Gastrocnemius medialis (tissue), 4 donors: Measurements from ENCODE around the gene SEC24B. TPM values are rescaled to one million over a fixed set of nuclear protein-coding genes. Genes with fewer than 3 reads are reported as not detected.
"Not testable (repeated sequence)": the region's sequence is repeated elsewhere in the genome, so short reads cannot be mapped to it uniquely, and the experiment has no call there.

ENCODE experiments used
- ATAC-seq, 2 donors: fragments of 150-250 bp; one replicate each; pipeline ENCODE4 v1.9.1; 2016
- DNase-seq, 2 donors: peaks; one replicate each; pipeline ENCODE4 v3.0.0-alpha.2; 2019
- H3K27ac ChIP-seq, 4 donors: fragments of 200-600 bp; sonication (generic); 1 replicate in 1 of 4; 2 replicates in 3 of 4; pipeline ENCODE4 v1.5.1; 2016 to 2018; ENCODE audit warnings: mild to moderate bottlenecking in 2 of 4, moderate library complexity in 1 of 4
- H3K27me3 ChIP-seq, 3 donors: fragments of 200-600 bp; sonication (generic) in 2 of 3; 1 replicate in 1 of 3; 2 replicates in 2 of 3; pipeline versions ENCODE4 v1.5.1 to v1.6.0; 2016 to 2019; ENCODE audit warnings: mild to moderate bottlenecking in 1 of 3, moderate library complexity in 1 of 3
- H3K36me3 ChIP-seq, 2 donors: fragments of 200-600 bp; sonication (generic) in 1 of 2; one replicate each; pipeline ENCODE4 v1.5.1; 2017 to 2018
- H3K4me1 ChIP-seq, 2 donors: fragments of 200-600 bp; sonication (generic) in 1 of 2; one replicate each; pipeline ENCODE4 v1.5.1; 2016 to 2017; ENCODE audit warnings: mild to moderate bottlenecking in 2 of 2
- H3K4me3 ChIP-seq, 4 donors: fragments of 200-600 bp; sonication (generic) in 3 of 4; 1 replicate in 1 of 4; 2 replicates in 3 of 4; pipeline ENCODE4 v1.5.1; 2016 to 2019; ENCODE audit warnings: mild to moderate bottlenecking in 2 of 4
- H3K9me3 ChIP-seq, 3 donors: fragments of 200-600 bp; sonication (generic) in 2 of 3; 1 replicate in 1 of 3; 2 replicates in 2 of 3; pipeline ENCODE4 v1.5.1; 2016 to 2019
- POLR2A ChIP-seq, 2 donors: fragments of 450-650 bp; IDR thresholded peaks; one replicate each; pipeline ENCODE4 v1.6.1; 2017; ENCODE audit warnings: antibody characterized with exemption in 2 of 2, mild to moderate bottlenecking in 2 of 2, moderate library complexity in 2 of 2
- in situ Hi-C, 4 donors: fragments of 200-750 bp; cut with MboI; loops; one replicate each; pipeline versions ENCODE4 v1.15.0 to v1.8.0; 2017; ENCODE audit warnings: low sequenced_read_pairs in 4 of 4
- intact Hi-C: fragments of 100-400 bp; cut with DNase I; formaldehyde crosslinking; loops from one replicate; pipeline ENCODE4 v1.15.1; 2023; ENCODE audit warnings: low total_unique reads
- total RNA-seq, 4 donors: library from RNA; depleted of rRNA; stranded (reverse); fragments of >200 nt; gene quantifications; one replicate each; pipeline versions ENCODE4 v1.1.0 to v1.2.3, GENCODE V29; 2016
- TF ChIP-seq, protein P1 (sequence below), 5 experiments: fragments of 450-650 bp in 3 of 5; fragments of 200-600 bp in 2 of 5; sonication (generic) in 2 of 5; IDR thresholded peaks in 4 of 5; conservative IDR thresholded peaks in 1 of 5; 1 replicate in 4 of 5; 2 replicates in 1 of 5; pipeline ENCODE4 v1.5.1; 2016 to 2019; ENCODE audit warnings: antibody characterized with exemption in 5 of 5, mild to moderate bottlenecking in 3 of 5, moderate library complexity in 3 of 5

Gene SEC24B
- total RNA-seq, 4 donors from 2014 or later: 29.6 to 93.4 (median 42.9) TPM

DNA sequence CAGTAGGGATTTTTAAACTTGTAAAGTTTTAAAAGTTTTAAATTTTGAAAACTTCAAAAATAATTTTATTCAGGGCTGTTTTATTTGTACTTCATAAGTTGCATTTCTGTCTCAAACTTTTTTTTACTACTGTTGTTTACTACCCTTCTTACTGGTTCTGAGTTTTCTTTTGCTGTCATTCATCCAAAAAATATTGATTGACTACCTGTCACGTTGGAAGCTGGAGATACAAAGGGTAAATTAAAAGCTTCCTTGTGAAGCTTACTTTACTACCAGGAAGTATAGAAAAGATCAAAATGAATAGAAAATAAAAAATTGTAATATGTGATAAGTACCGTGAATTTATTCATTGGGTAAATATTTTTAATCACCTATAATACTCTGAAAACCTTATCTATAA, 77.1 kb downstream of the SEC24B start:
- DNase-seq (no peak), ATAC-seq (no peak)
- Histone ChIP-seq H3K36me3 (peaks cover 0 to 62% of the 10 kb centered on the region in 2 donors), H3K4me1 (no peaks in the 10 kb centered on the region), H3K9me3 (no peaks in the 10 kb centered on the region), H3K27me3 (no peaks in the 10 kb centered on the region), H3K27ac (no peak overlapping the region), H3K4me3 (no peak overlapping the region)
- no peak for TF ChIP-seq POLR2A (IDR thresholded peaks at IDR 0.05)
- TF ChIP-seq, protein P1, sequence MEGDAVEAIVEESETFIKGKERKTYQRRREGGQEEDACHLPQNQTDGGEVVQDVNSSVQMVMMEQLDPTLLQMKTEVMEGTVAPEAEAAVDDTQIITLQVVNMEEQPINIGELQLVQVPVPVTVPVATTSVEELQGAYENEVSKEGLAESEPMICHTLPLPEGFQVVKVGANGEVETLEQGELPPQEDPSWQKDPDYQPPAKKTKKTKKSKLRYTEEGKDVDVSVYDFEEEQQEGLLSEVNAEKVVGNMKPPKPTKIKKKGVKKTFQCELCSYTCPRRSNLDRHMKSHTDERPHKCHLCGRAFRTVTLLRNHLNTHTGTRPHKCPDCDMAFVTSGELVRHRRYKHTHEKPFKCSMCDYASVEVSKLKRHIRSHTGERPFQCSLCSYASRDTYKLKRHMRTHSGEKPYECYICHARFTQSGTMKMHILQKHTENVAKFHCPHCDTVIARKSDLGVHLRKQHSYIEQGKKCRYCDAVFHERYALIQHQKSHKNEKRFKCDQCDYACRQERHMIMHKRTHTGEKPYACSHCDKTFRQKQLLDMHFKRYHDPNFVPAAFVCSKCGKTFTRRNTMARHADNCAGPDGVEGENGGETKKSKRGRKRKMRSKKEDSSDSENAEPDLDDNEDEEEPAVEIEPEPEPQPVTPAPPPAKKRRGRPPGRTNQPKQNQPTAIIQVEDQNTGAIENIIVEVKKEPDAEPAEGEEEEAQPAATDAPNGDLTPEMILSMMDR (IDR thresholded peaks at IDR 0.05 in 4 of 5, conservative IDR thresholded peaks at IDR 0.05 in 1 of 5): no peak
- in situ Hi-C loops: no loop called here
- intact Hi-C loops: no loop called here

DNA sequence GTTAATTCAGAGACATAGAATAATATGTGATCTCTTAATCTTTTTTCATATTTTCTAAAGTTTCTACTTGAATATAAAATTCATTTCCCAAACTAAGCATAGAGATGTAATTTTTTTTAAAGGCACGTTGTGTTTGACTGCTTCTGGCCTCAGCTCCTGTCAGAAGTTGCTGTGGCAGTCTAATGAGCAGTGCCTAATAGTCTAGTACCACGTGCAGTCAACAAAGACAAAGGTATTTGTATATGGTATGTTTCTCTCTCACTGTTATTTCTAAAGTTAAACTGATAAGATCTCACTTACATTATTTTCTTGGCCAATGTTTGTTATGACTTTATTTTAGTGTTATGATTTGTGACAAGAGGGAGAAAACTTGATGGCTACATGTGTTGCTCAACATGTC, 77.8 kb downstream of the SEC24B start:
- H3K9me3 ChIP-seq: no peaks in the 10 kb centered on the region
- H3K4me1 ChIP-seq: no peaks in the 10 kb centered on the region
- TF ChIP-seq POLR2A (IDR thresholded peaks at IDR 0.05): no peak
- TF ChIP-seq, protein P1 (IDR thresholded peaks at IDR 0.05 in 4 of 5, conservative IDR thresholded peaks at IDR 0.05 in 1 of 5): no peak
- intact Hi-C loops (no loop called here), in situ Hi-C loops (no loop called here)
- DNase-seq: no peak
- H3K4me3 ChIP-seq: no peak overlapping the region
- no peak overlapping the region for H3K27ac ChIP-seq
- H3K27me3 ChIP-seq: no peaks in the 10 kb centered on the region
- no peak for ATAC-seq
- peaks cover 0 to 64% of the 10 kb centered on the region in 2 donors for H3K36me3 ChIP-seq

DNA sequence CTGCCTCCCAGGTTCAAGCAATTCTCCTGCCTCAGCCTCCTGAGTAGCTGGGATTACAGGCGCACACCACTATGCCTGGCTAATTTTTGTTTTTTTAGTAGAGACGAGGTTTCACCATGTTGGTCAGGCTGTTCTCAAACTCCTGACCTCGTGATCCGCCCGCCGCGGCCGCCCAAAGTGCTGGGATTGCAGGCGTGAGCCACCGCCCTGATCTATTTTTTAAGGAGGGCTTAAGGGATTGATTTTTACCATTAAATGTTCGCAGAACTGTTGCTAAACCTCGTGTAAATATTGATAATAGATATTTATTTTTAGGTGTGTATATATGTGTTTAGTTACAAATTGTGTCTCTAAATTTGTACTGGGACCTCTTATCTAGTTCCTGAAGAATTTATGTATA, 79.8 kb downstream of the SEC24B start:
- H3K27ac ChIP-seq, ATAC-seq, H3K4me3 ChIP-seq, H3K9me3 ChIP-seq, H3K27me3 ChIP-seq, DNase-seq, intact Hi-C loops, in situ Hi-C loops, H3K4me1 ChIP-seq: not testable (repeated sequence)
- peaks cover 0 to 60% of the 10 kb centered on the region in 2 donors for H3K36me3 ChIP-seq

DNA sequence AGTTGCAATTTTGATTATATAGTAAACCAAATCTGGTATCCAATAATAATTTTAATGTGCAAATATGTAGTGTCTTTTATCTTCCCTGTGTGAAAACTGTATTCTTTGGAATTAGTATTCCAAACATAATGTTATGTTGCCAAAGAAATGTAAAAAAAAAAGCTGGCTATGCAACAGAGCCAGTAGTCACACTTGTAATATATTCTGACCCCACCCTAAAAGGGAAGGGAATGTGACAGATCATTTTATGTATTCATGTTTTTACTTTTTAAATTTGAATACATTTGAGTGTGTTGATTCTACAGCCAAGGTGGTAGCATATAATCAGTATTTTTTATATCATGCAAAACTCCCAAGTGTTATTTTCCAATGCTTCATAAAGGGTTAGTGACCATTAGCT, 98.6 kb downstream of the SEC24B start:
- intact Hi-C loops (loop anchor here (10.0 kb wide), 1 partner anchor 97 kb away; the partner anchor contains the start of gene SEC24B), in situ Hi-C loops (loop anchor here in 3 of 4 donors (25.0 kb wide), 2 partner anchors 95 to 870 kb away; partner anchors contain the start of genes SEC24B (in 2 of the 3) and OSTC (in 1 of the 3))
- Histone ChIP-seq H3K27me3 (no peaks in the 10 kb centered on the region), H3K36me3 (peaks cover 3 to 99% of the 10 kb centered on the region in 2 donors), H3K4me3 (no peak overlapping the region), H3K4me1 (no peaks in the 10 kb centered on the region), H3K9me3 (no peaks in the 10 kb centered on the region), H3K27ac (no peak overlapping the region)
- DNase-seq (no peak), ATAC-seq (no peak)
- no peak for TF ChIP-seq POLR2A (IDR thresholded peaks at IDR 0.05)
- TF ChIP-seq, protein P1 (IDR thresholded peaks at IDR 0.05 in 4 of 5, conservative IDR thresholded peaks at IDR 0.05 in 1 of 5): no peak

- intact Hi-C loops: no loop called here
- in situ Hi-C loops: loop anchor here in 3 of 4 donors (25.0 kb wide), 2 partner anchors 108 to 883 kb away; partner anchors contain the start of genes SEC24B (in 2 of the 3) and OSTC (in 1 of the 3)
Observed at GRCh38 chr4:109545401-109545800, 111.8 kb downstream of the SEC24B start.

More at GRCh38 chr4:109545401-109545800, 111.8 kb downstream of the SEC24B start:
- DNase-seq: no peak
- Histone ChIP-seq H3K4me1 (peaks cover 0 to 2% of the 10 kb centered on the region in 2 donors), H3K36me3 (peaks cover 0 to 27% of the 10 kb centered on the region in 2 donors), H3K27ac (no peak overlapping the region), H3K27me3 (no peaks in the 10 kb centered on the region), H3K4me3 (no peak overlapping the region), H3K9me3 (no peaks in the 10 kb centered on the region)
- no peak for ATAC-seq
- TF ChIP-seq POLR2A (IDR thresholded peaks at IDR 0.05): no peak
- TF ChIP-seq, protein P1 (IDR thresholded peaks at IDR 0.05 in 4 of 5, conservative IDR thresholded peaks at IDR 0.05 in 1 of 5): no peak
